Amniotic stem cell (primary cell): Measurements from ENCODE around the gene TGFBR3.

ENCODE experiments used
- DNase-seq: peaks from one replicate; lab custom pipeline; 2025; lab: John Stamatoyannopoulos, UW

The TGFBR3 gene

DNA sequence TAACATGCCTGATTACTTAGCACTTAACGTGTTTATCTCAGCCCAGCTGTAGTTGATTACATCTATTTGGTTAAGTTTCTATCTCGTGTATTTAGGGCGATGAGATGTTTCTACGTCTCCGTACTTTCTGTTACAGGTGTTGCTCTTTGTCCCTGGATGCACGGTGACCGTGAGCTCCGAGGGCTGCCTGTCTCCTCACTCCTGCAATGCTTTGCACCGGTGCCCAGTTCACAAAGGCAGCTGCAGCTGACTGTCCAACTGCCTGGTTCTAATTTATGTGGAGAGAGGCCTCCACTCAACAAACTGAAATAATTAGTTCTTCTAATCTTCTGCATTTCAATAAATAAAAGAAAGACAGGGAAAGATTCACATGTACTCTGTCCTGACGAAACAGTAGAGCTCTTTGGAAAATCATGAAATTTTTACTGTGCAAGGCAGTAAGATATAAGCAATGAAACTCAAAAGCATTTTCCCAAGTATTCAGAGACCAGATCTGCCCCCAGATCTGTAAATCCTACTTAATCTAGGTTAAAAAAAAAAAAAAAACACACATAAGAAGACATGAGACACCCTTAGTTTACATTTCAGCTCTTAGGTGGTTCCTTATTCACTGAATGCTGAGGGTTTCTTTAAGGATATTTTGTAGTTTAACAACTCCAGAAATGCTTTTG, 108.2 kb downstream of the TGFBR3 start:
- DNase-seq = no peak

DNA sequence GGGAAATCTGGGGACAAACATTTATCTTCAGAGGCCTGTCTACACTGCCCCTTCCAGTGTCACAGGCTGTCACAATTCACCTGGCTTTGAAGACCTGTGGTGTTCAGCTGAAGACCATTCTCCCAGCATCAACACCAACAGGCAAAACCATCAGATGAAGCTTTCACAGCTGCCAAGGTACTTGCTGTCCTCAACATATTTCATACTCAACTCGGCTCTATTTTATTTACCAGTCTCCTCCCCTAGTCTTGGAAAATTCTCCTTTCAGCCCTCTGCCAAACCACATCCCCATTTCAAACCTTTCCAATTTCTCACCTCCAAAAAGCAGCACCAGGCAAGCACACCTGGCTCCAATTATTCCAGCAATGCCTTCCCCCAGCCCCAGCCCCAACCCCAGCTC, 108.8 kb downstream of the TGFBR3 start:
- no peak for DNase-seq

DNA sequence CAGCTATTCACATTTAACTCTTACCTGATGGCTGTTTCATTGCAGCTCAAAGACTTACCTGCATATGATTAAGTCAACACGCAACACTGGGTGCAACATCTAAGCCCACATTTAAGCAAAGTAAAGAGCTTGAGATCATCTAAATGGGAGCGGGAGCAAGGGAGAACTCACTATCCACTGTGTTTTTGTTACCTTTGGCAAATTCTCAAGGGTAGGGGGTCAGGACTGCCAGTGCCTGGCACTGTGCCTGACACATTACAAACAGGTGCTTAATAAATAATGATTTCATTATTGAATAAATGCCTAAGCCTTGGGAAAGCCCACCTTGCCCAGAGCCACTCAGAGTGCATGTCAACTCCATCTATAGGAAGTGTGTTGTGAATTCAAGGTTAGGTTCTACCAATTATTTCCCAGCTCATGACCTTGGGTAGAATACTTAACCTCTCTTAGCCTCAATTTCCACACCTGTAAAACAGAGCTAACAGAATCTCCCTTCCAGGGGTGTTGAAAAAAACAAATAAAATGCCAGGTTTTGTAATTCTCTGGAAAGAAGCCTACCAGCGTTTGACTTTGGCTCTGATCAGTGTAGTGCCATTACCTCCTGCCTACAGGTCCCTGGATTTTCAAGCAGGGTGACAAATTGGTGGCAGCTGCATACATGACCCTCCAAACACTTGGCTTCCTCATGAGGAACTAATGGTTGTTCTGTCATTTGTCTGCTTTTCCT, 109.7 kb downstream of the TGFBR3 start:
- no peak for DNase-seq

DNA sequence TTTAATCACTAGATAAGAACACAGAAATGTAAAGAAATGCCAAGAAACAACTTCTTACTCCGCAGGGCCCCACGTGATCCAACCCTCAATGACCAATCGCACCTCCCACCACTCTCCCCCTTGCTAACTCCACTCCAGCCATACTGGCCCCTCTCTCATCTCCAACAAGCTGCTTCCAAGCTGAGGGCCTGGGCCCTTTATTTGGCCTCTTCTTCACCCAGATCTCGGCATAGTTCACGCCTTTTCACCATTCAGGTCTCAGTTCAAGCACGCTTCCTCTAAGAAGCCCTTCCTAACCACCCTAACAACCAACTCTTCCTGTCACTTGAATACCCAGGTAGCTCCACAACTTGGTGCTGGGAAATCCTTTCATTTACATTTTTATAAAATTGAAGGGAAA, 110.7 kb downstream of the TGFBR3 start:
- no peak for DNase-seq

DNA sequence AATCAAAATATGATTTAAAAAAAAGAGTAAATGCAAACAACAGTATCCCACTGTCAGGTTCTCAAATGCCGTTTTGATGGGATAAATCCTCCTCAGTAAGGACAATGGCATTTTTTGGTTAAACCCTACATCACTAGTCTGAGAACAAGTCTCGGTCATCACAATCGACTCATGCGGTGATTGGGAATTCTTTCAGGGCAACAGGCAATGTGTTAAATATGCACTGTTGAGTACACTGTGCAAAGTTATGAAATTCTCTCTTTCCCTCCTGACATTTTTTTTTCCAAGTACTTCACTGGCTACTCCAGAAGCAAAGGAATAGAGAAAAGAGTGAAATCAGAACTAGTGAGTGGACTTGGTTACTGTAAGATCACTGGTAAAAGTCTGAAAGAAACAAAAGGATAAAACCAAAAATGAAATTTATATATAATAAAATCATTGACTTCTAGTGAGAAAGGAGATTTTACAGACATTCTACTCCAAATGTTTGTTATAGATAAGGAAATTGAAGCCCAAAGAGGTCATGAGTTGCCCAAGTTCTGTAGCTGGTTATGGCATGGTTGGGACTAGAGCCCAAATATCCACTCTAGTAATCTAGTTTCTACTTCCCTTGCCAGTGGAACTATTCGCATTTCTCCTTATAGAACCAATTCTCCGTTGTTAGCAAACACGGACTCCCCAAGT, 111.3 kb downstream of the TGFBR3 start:
- DNase-seq = no peak

DNA sequence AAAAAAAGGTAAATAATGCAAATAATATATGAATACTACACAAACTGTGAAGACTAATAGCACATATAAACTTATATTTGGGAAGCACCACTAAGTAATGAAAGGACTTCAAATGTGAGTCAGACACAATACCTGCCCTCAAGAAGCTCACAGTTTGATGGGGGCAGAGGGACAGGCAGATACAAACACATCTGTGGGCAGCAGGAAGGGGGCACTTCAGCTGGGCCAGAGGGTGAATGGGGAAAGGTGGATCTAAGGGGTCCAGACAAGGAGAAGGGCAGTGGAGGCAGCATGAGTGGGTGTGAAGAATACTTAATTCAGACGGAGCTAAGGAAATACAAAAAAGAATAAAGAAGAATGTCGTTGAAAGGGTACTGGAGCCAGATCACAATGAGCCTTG, 114.2 kb downstream of the TGFBR3 start:
- no peak for DNase-seq

DNA sequence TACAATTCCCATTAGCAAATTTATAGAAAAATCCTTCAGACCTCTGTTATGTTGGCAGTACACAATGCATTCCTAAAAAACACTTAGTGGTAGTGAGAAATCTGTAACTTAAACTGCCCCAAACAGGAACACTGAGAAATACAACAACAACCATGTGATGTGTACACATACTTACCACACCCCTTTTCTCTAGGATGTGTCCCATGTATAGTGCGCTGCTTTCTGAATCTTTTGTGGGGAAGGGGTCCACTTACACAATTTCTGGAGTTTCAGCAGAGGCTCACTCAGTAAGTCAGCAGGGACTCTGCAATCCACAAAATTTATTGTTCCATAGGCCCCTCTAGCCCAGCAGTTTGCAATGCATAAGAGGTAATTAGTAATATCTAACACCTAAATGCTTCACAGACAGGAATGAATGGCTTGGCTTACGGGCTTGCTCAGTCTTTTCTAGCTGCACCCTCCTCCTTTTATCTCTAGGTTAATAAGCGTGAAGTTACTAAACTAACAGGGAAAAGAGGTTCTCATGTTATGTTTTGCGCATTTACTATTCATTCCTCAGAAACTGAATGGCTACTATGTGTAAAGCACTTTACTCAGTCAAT, 115.2 kb downstream of the TGFBR3 start:
- DNase-seq = no peak

DNA sequence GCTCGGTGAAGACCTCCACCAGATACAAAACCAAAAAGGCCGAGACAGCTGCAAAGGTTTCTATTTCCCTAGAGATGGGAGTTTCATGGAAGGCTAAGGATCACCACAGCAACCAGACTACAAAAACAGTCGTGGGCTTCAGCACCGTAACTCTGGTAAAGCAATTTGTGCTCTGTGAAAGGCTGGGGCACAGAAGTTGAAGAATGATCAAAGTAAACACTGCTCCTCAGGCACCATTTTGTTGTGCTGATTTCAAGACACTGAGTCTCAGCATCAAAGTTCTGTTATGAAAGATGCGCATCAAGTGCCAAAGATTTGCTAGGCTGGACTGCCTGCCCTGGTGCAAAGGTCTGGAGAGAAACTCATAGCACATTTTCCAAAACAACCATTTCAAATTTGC, 116.2 kb downstream of the TGFBR3 start:
- DNase-seq = no peak

DNA sequence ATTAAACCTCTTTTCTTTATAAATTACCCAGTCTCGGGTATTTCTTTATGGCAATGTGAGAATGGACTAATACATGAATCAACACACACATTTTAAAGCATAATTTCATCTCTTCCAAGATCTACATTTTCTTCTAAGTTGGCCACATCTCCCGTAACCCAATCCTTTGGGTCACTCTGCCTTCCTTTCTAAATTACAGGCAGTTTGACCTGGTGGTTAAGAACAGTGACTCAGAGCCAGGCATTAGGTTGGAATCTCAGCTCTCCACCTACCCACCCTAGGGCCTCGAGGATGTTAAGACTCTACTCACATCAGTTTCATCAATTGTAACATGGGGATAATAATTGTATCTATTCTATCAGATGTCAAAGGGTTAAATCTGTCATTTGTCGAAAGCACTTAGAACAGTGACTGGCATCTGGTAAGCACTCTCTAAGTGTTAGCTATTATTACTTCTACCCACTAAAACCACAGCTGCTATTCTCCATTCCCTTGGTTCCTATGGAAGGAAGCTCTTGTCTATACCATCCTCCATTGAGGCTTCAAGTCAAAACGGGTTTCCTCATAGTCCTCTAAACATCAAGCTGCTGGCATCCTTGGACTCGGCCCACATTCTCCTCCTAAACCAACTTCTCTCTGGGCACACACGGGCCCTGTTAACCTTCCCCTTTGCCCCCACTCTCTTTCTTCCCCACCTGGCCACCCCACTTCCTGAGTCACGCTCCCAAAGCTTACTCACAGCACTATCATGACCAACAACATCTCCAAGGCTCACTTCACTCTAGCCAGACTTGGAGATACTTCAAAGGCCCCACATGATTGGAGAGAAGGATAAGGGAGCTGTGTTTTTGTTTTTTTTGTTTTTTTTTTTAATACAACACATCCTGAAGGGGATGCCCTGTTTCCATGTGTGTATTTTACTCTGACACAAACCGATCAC, 116.9 kb downstream of the TGFBR3 start:
- no peak for DNase-seq

DNA sequence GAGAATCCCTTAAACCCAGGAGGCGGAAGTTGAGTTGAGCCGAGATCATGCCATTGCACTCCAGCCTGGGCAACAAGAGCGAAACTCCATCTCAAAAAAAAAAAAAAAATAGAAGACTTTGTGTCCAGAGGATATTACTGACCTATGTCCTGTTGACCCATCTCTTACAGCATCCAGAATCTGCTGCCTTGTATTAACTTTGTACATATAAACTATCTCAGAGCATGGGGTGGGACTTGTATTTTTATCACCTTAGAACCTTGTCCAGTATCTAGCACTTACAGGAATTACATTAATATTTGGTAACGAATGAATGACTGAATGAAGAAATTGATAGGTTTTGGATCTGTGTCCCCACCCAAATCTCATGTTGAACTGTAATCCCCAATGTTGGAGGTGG, 117.8 kb downstream of the TGFBR3 start:
- DNase-seq = no peak

DNA sequence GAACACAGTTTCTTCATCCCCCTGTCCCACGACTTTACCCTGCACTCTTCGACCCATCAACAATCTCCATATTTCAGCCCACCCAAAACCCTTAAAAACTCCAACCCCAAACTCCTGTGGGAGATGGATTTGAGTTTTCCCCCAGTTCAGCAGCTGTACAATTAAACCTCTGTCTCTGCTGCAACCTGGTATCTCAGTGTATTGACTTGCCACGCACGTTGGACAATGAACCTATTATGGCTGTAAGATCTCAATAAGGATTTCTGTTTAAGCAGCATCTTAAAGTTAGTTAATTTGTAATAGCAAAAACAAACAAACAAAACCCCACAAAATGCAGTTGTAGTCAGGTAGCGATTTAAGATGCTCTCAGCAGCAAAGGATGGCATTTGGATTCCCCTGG, 119.1 kb downstream of the TGFBR3 start:
- DNase-seq = no peak

DNA sequence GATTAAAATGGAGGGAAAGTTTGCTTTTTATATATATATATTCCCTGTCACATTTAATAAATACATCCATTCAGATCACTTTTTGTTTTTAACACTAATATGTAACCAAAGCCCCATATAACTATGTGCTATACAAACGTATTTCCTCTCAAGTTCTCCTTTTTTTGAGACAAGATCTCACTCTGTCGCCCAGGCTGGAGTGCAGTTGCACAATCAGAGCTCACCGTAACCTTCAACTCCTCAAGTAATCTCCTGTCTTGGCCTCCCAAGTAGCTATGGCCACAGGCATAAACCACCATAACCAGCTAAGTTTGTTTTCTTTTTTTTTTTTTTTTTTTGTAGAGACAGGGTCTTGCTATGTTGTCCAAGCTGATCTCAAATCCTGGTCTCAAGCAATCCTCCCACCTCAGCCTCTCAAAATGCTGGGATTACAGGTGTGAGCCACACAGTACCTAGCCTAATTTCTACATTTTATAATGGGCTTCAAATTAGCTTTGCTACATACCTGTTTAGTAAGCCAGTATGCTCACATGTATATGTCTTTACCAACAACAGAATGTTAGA, 120.0 kb downstream of the TGFBR3 start:
- DNase-seq = no peak

DNA sequence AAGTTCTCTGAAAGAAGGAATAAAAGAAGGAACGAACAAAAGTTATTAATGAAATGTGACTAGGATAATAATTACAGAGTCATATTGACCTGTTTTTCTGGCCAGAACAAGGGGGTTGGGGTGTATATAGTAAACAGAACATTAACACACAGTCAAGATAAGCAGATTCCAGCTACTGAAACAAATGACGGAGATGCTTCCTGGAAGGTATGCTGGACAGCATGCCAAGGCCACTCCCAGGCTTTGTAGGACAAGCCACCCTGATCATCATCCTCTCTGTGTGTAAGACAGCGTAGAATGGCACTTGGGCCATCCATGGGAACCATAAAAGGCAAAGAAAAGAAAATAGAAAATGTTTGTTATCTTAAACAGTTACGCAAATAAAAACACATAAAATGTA, 120.7 kb downstream of the TGFBR3 start:
- no peak for DNase-seq

DNA sequence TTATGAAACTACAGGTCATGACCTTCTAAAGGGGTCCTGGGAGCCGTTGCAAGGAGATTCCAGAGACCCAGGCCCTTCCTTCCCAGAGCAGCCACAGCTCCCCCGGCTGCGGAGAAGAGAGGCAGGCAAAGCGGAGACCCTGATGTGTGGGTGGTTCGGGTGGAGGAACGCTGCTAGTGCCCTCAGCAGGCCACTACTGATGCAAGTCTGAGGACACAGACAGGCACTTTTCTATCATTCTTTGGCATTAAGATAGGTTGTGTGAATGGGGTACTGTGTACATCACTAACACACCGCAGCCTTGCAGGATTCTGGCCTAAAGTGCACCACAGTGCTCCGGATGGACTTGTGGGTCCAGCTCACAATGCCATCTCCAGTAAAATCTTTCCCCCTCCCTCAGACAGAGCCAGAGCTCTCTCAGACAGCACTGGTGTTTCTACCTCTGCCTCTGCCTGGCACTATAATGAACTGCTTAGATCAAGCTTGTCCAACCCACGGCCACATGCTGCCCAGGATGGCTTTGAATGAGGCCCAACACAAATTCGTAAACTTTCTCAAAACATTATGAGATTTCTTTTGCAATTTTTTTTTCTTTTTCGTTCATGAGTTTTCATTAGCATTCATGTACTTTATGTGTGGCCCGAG, 121.4 kb downstream of the TGFBR3 start:
- no peak for DNase-seq

DNA sequence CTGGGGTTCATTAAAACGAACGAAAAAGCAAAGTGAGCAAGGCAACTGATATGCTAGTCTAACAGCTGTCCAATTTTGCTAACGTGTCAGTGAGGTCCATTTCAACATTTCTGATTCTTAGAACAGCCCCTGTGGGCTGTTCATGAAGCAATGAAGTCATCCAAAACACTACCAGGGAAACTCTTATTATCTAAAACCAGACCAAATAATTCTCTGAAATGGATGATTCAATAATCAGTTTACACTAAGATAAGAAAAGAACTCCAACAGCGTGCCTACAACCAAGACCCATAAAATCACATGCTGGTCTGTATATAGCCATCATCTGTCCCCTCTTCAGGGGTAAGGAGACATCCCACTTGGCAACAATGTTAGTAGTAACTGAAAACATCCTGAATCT, 122.7 kb downstream of the TGFBR3 start:
- no peak for DNase-seq

DNA sequence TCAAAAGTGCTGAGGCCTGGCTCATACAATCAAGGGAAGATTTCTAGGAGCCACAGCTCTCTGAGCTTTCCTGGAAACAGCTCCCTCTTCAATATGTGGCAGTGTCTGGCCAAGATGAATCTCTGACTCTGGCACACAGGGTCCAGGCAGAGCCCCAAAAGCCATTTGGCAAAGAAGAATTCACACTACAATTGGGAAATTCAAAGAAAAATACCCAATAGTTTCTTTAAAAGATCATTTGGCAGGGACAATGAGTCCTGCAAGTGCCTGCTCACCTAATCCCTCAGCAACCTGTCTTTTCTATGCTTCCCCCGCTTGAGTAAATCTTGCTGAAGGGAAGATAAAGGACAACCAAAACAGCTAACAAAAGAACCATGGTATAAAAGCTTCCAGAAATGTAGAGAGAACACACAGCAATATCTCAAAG, 124.6 kb downstream of the TGFBR3 start:
- no peak for DNase-seq

DNA sequence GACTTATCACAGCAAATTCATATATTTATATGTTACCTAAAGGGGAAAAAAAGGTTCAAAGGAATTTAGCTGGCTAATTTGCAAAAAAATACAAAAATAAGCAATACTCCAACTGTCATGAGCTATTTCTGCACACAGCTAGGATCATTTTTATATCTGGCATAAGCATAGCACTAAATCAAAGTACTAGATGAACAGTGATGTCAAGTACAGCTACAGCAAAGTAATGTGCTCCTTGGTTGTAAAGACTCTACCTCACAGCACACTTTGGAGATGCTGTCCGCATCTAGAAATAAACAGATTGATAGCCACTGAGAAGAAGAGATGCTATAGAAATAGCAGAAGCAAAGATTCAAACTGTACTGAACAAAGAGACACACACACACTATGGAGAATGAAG, 125.4 kb downstream of the TGFBR3 start:
- no peak for DNase-seq

DNA sequence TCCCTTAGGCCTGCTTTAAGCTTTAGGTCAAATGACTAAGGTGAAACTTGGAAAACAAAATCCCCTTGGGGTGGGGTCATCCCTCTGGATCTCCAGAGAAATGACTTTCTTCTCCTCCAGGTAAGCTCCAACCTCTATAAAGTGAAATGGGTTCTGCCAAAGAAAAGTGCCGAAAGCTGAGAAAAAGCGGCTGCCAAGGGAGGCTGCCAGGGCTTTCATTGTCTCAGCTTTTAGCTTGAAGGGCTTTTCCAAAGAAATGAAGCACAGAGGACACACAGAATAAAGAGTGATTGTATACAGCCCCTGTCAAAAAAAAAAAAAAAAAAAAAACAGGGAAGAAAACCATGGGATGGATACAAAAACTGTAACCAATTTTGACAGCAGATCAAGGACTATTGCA, 126.9 kb downstream of the TGFBR3 start:
- no peak for DNase-seq

DNA sequence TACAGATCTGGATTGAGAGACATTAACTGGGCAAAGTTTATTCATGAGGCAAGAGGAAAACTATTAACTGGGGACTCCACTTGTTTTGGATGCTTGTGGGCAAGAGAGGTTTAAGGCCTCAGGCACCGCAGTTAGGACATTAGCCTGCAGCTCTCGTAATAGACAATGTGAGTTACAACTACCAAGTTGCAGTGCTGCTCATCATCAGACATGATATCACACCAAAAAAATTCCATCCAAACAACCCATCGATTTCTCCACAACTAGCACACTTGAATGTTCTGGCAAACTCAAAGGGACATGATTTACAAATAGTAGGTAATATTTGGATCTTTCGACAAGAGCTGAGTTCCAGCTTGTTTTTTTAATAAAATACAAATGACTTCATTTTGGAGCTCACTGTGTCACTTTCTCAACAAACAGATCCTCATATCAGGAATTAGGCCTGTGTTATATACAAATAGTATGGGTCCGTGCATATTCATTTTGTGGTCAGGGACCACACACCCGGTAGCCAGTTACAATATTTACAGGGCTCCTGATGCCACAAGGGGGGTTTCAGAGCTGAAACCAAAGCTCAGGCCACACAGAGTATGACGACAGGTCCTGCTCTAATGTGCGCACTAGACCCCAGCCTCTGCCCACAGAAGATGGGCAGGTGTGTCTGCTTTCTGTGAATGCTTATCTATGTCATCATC, 128.0 kb downstream of the TGFBR3 start:
- DNase-seq = no peak

DNA sequence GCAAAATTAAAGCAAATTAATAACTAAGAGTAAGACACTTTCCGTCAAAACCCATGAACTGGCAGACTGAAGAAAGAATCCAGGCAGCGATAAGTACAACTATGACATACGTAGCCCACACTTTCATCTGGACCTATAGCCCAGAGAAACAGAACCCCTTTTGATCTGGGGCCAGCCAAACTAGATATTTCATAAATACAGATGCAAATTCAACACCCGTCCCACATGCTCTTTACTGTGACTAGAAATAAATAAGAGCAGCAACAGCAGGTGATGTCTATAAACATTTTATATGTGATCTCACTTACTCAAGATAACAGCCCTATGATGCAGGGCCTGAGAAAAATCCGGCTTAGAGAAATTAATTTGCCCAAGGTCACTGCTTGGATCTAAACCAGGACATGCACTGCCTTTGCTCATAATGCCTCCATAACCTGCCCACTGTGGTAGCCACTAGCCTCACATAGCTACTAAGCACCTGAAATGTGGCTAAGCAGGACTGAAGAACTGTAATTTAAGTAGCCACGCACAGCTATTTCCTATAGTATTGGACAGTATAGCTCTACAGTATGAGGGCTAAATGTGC, 130.2 kb downstream of the TGFBR3 start:
- DNase-seq = no peak
